T-helper 2 cell treated with Interferon-gamma antibody and Interleukin-4, amounts not matched to agents 5 μg/mL and 100 μg/mL, for 36 hours (primary cell): ENCODE results near the gene KCNV2.

Source experiments
- DNase-seq: peaks from one replicate; pipeline ENCODE4 v3.0.0; 2021; ENCODE audit warnings: low spot score
- H3K27ac Mint-ChIP-seq: one replicate; pipeline ENCODE4 v1.8.0; 2021; ENCODE audit warnings: mild to moderate bottlenecking, mixed read lengths
- H3K27me3 Mint-ChIP-seq: one replicate; pipeline ENCODE4 v1.8.0; 2021; ENCODE audit warnings: low read depth, mixed read lengths
- H3K36me3 Mint-ChIP-seq: one replicate; pipeline ENCODE4 v1.8.0; 2021; ENCODE audit warnings: low read depth, mixed read lengths
- H3K4me1 Mint-ChIP-seq: one replicate; pipeline ENCODE4 v1.8.0; 2021; ENCODE audit warnings: low read depth, mixed read lengths
- H3K4me3 Mint-ChIP-seq: one replicate; pipeline ENCODE4 v1.8.0; 2022; ENCODE audit warnings: mild to moderate bottlenecking, moderate library complexity, mixed read lengths
- H3K9me3 Mint-ChIP-seq: one replicate; pipeline ENCODE4 v1.8.0; 2021; ENCODE audit warnings: mixed read lengths

KCNV2 gene

DNA sequence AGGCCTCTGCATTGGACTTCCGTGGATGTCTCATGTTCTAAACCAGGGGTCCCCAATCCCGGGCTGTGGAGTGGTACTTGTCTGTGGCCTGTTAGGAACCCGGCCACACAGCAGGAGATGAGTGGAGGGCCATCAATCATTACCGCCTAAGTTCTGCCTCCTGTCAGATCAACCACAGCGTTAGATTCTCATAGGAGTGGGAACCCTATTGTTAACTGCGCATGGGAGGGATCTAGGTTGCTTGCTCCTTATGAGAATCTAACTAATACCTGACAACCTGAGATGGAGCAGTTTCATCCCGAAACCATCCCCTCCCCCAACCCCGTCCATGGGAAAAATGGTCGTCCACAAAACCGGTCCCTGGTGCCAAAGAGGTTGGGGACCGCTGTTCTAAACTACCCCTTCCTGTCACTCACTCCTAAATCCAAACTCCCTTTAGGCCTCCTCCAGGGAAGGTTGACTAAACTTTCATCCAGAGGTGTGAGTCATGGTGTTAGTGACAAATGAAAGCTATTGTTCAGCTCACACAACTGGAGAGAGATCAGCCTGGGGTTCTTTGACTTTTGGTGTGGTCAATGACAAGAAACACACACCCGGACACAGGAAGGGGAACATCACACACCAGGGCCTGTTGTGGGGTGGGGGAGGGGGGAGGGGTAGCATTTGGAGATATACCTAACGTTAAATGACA, 9.5 kb downstream of the KCNV2 start:
- no peaks in the 10 kb centered on the region for H3K27me3 Mint-ChIP-seq
- DNase-seq, result no peak
- H3K27ac Mint-ChIP-seq, result no peak overlapping the region

DNA sequence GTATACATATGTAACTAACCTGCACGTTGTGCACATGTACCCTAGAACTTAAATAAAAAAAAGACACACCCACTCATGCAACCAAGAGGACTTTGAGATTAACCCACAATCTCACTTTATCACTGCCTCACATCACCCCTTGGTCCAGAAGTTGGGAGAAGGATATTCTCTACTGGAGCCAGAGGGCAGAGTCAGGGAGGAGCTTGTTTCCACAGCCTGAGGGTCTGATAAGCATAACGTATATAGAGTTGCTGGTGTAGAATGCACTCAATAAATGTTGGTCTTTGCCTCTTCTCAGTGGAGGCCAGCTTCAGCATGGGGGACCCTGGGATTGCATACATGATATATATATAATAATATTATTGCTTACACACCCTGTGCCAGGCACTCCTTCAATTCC, 10.1 kb downstream of the KCNV2 start:
- Mint-ChIP-seq H3K27me3 (no peaks in the 10 kb centered on the region), H3K4me3 (no peak overlapping the region), H3K9me3 (no peaks in the 10 kb centered on the region), H3K36me3 (no peaks in the 10 kb centered on the region), H3K4me1 (peaks cover 3% of the 10 kb centered on the region), H3K27ac (no peak overlapping the region)
- no peak for DNase-seq

More for the DNA sequence above, 9.5 kb downstream of the KCNV2 start:
- Mint-ChIP-seq H3K9me3 (no peaks in the 10 kb centered on the region), H3K36me3 (no peaks in the 10 kb centered on the region), H3K4me3 (no peak overlapping the region), H3K4me1 (peaks cover 3% of the 10 kb centered on the region)

DNA sequence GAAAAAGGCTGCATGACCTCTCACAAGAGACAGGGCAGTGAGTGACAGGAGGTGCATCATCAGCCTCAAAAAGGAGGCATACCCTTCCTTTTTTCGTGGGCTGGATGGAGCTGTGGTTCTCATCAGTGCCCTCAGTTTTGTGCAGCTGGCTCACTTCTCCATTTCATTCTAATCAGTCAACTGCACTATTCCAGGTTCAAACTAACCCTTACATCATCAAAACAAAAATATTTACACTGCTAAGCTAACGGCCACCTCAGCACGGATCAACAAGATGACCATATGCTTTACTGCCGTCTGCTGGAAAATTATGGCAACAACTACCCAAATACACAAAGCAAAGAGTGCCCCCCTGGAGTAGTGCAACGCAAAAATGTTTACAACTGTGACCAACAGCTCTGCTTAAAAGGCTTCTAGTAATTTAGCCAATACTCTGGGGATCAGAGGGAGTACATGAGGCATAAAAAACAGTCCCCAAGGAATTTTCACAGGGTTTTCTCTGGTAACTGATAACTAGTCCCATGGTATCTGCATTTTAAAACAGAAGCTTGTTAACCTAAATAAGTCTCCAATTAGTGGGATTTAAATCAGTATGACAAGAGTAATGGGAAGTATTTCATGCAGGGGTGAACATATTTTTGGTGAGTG, 10.8 kb downstream of the KCNV2 start:
- H3K9me3 Mint-ChIP-seq, result no peaks in the 10 kb centered on the region
- DNase-seq, result no peak
- peaks cover 3% of the 10 kb centered on the region for H3K4me1 Mint-ChIP-seq
- peak overlapping the region; percentile 46 for H3K27ac Mint-ChIP-seq
- H3K36me3 Mint-ChIP-seq, result no peaks in the 10 kb centered on the region
- no peaks in the 10 kb centered on the region for H3K27me3 Mint-ChIP-seq
- H3K4me3 Mint-ChIP-seq, result no peak overlapping the region

GRCh38 chr9:2729003-2729402, 11.7 kb downstream of the KCNV2 start:
- Mint-ChIP-seq H3K27ac (no peak overlapping the region), H3K36me3 (no peaks in the 10 kb centered on the region), H3K4me3 (no peak overlapping the region), H3K9me3 (no peaks in the 10 kb centered on the region), H3K27me3 (no peaks in the 10 kb centered on the region), H3K4me1 (peaks cover 3% of the 10 kb centered on the region)
- DNase-seq, result no peak

- no peak for DNase-seq
- H3K36me3 Mint-ChIP-seq, result no peaks in the 10 kb centered on the region
- H3K27ac Mint-ChIP-seq, result no peak overlapping the region
- no peak overlapping the region for H3K4me3 Mint-ChIP-seq
- peaks cover 3% of the 10 kb centered on the region for H3K4me1 Mint-ChIP-seq
- no peaks in the 10 kb centered on the region for H3K27me3 Mint-ChIP-seq
- no peaks in the 10 kb centered on the region for H3K9me3 Mint-ChIP-seq
These were observed 12.4 kb downstream of the KCNV2 start for GRCh38 chr9:2729721-2730120.

DNA sequence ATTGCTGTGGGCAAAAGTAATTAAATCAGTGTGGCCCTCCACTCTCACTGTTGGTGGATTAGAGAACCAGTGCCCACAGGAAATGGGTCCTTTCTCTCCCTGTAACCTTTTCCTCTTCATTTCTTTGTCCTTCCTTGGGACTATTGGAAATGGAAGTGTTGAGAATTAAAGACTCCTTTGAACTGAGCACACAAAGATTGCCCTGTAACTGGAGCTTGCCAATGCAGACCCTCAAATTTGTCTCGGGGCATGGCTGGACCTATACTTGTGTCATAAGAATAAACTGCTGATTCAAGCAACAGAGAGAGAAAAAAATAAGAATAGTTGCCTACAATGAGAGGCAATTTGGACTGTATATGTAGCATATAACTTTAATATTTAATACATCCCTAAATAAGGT, 13.7 kb downstream of the KCNV2 start:
- Mint-ChIP-seq H3K4me3 (no peak overlapping the region), H3K9me3 (no peaks in the 10 kb centered on the region), H3K36me3 (no peaks in the 10 kb centered on the region), H3K4me1 (peaks cover 3% of the 10 kb centered on the region), H3K27me3 (no peaks in the 10 kb centered on the region), H3K27ac (no peak overlapping the region)
- no peak for DNase-seq

DNA sequence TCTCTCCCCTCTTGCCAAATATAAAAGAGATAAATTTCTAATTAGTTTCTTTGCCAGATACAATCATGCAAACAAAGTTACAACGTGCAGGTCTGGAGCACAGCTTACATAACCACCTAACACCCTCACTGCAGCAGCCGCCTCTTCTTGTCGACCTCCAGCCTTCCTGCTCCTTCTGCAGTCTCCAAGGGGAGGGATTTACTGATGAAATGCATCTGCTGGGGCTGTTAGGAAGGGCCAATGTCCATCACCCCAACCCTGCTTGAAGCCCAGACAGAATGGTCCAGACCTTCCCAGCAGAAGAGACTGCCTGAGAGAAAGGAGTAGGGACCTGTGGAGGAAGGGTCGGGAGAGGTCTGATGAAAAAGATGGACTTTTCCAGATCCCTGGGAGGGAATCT, 15.2 kb downstream of the KCNV2 start:
- Mint-ChIP-seq H3K27me3 (no peaks in the 10 kb centered on the region), H3K4me3 (no peak overlapping the region), H3K27ac (no peak overlapping the region), H3K4me1 (peaks cover 3% of the 10 kb centered on the region), H3K9me3 (no peaks in the 10 kb centered on the region), H3K36me3 (no peaks in the 10 kb centered on the region)
- no peak for DNase-seq

DNA sequence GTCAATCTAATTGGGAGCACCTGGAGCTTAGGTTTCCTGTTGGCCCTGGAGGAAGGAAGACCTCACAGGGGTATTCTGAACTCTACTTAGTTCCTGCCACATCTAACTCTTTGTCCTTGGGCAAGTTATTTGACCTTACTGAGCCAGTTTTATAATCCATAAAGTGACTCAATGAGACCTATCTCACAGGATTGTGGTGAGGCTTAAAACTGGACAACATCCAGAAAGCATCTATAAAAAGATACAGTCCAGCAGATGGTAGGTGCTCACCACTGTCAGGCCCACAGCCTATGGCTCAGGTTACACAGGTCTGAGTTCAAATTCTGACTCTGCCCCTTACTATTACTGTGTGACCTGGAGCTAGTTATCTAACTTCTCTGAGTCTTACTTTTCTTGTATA, 23.3 kb downstream of the KCNV2 start:
- no peak overlapping the region for H3K27ac Mint-ChIP-seq
- no peak overlapping the region for H3K4me3 Mint-ChIP-seq
- peaks cover 2% of the 10 kb centered on the region for H3K36me3 Mint-ChIP-seq
- peaks cover 6% of the 10 kb centered on the region for H3K4me1 Mint-ChIP-seq
- H3K9me3 Mint-ChIP-seq, result no peaks in the 10 kb centered on the region
- H3K27me3 Mint-ChIP-seq, result no peaks in the 10 kb centered on the region
- no peak for DNase-seq

GRCh38 chr9:2741441-2742158, 24.3 kb downstream of the KCNV2 start:
- no peak for DNase-seq
- H3K27ac Mint-ChIP-seq, result no peak overlapping the region
- peaks cover 6% of the 10 kb centered on the region for H3K4me1 Mint-ChIP-seq
- peaks cover 2% of the 10 kb centered on the region for H3K36me3 Mint-ChIP-seq
- H3K4me3 Mint-ChIP-seq, result no peak overlapping the region
- H3K9me3 Mint-ChIP-seq, result no peaks in the 10 kb centered on the region
- no peaks in the 10 kb centered on the region for H3K27me3 Mint-ChIP-seq

DNA sequence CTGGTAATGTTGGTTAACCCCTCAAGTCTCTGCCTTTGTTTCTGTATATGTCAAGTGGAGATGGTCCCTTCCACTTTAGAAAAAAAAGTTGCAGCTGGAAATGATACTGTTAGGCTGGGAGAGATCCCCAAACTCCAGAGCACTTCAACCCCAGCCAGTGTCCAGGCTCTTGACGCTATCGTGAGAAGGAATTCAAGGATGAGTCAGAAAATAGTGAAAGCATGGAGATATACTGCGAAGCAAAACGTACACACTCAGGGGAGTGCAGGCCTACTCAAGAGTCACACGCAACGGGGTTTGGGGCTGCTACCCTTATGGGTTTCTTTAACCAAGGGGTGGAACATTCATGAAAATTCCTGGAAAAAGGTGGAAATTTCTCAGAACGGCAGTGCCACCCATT, 24.9 kb downstream of the KCNV2 start:
- DNase-seq, result no peak
- Mint-ChIP-seq H3K9me3 (no peaks in the 10 kb centered on the region), H3K27me3 (no peaks in the 10 kb centered on the region), H3K4me3 (no peak overlapping the region), H3K27ac (no peak overlapping the region), H3K36me3 (peaks cover 2% of the 10 kb centered on the region), H3K4me1 (peaks cover 6% of the 10 kb centered on the region)

DNA sequence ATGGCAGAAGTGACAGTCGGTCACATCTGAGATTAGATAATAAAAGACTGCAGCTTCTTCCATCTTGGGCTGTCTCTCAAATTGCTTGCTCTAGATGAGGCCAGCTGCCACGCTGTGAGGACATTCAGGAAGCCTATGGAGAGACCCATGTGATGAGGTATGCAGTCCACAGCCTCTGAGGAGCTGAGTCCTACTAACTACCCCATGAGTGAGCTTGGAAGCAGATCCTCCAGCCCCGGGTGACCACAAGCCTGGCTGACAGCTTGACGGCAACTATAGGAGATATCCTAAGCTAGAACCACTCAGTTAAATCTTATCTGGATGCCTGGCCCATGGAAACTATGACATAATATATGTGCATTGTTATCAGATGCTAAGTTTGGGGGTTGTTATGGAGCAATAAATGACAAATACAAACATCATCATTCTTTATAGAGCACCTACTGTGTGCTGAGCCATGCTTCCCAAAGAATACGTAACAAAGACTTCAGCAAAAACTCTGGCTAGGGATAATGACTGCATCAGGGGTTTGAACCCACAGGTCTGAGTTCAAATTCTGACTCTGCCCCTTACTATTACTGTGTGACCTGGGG, 26.7 kb downstream of the KCNV2 start:
- no peak for DNase-seq
- Mint-ChIP-seq H3K9me3 (no peaks in the 10 kb centered on the region), H3K36me3 (peaks cover 2% of the 10 kb centered on the region), H3K4me1 (peaks cover 6% of the 10 kb centered on the region), H3K27me3 (no peaks in the 10 kb centered on the region), H3K4me3 (no peak overlapping the region), H3K27ac (no peak overlapping the region)

DNA sequence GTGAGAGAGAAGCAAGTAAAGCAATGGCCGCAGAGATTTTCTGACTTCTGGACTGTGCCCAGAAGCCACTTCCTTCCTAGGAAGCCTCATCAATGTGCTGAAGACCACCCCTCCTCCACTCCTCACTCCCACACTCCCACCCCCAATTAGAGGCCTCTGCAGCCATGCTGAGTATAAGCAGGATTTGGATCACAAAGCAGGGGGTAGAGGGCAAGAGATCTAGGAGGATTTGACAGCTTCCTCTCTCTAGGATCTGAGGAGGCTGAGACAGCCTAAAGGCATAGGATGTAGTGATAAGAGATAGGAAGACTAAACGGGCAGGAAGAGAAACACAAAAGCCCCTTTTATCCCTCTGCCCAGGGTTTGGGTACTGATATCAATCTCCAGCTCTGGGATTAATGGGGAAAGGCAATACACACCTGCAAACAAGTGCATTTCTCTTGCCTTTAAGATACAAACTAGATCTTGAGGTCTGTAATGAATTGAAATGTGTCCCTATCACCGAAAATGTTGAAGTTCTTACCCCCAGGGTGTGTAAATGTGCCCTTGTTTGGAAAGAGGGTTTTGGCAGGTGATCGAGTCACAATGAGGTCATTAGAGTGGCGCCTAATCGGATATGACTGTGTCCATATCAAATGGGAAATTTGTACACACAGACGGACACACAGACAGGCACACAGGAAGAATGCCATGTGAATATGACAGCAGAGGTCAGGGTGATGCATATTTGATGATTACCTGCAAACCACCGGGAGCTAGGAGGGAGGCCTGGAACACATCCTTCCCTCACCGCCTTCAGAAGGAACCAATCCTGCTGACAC, 28.5 kb downstream of the KCNV2 start:
- peaks cover 7% of the 10 kb centered on the region for H3K36me3 Mint-ChIP-seq
- H3K27ac Mint-ChIP-seq, result peak overlapping the region; percentile 23
- H3K4me3 Mint-ChIP-seq, result no peak overlapping the region
- H3K9me3 Mint-ChIP-seq, result no peaks in the 10 kb centered on the region
- no peaks in the 10 kb centered on the region for H3K27me3 Mint-ChIP-seq
- no peak for DNase-seq
- H3K4me1 Mint-ChIP-seq, result peaks cover 6% of the 10 kb centered on the region

- no peak for DNase-seq
- Mint-ChIP-seq H3K4me1 (peaks cover 6% of the 10 kb centered on the region), H3K36me3 (peaks cover 19% of the 10 kb centered on the region), H3K27ac (no peak overlapping the region), H3K4me3 (no peak overlapping the region), H3K27me3 (no peaks in the 10 kb centered on the region), H3K9me3 (no peaks in the 10 kb centered on the region)
These were observed 32.2 kb downstream of the KCNV2 start for GRCh38 chr9:2749485-2749884.
